IMR-90 (cell line): ENCODE data around the gene DISP2. TPM values are rescaled to one million over a fixed set of nuclear protein-coding genes. Genes with fewer than 3 reads are reported as not detected.

Experiments used
- ATAC-seq: fragments of 200-7000 bp; cut with Tn5 transposase; 2 replicates; pipeline ENCODE4 v1.9.1; 2020; ENCODE audit warnings: low read depth, mild to moderate bottlenecking, moderate library complexity
- BruUV-seq: library from RNA; stranded (reverse); fragments of 400-500 nt; replicated peaks from 2 replicates; lab custom pipeline; 2021; lab: Mats Ljungman, UMichigan
- CTCF ChIA-PET: fragments of 300-600 bp; formaldehyde crosslinking; extraction: SDS; loops from one replicate; lab custom pipeline; 2021; ENCODE audit warnings: antibody characterized with exemption; lab: Yijun Ruan, JAX
- POLR2A ChIA-PET: fragments of 300-600 bp; sonication (Branson Sonifier 250); formaldehyde crosslinking; loops from one replicate; lab custom pipeline; 2022; ENCODE audit warnings: antibody characterized with exemption; ENCODE audit not compliant: unreplicated experiment; lab: Charles Lee
- DNase-seq: peaks from one replicate; pipeline ENCODE4 v3.0.0; 2013
- H2AFZ ChIP-seq: replicated peaks from 2 replicates; pipeline ENCODE3; 2013; ENCODE audit warnings: low read length, mild to moderate bottlenecking; ENCODE audit not compliant: poor library complexity
- H2AK5ac ChIP-seq: 2 replicates; pipeline ENCODE4 v1.6.1; 2013; ENCODE audit warnings: low read depth, low read length, inconsistent platforms
- H2AK9ac ChIP-seq: replicated peaks from 2 replicates; pipeline ENCODE3; 2013; ENCODE audit warnings: mild to moderate bottlenecking, low read depth, low read length, moderate library complexity; ENCODE audit not compliant: poor library complexity
- H2BK120ac ChIP-seq: 2 replicates; pipeline ENCODE4 v1.6.1; 2013; ENCODE audit warnings: low read depth, low read length, inconsistent platforms
- H2BK15ac ChIP-seq: 3 replicates; pipeline ENCODE4 v1.6.1; 2013; ENCODE audit warnings: low read depth, low read length, inconsistent platforms
- H2BK20ac ChIP-seq: 2 replicates; pipeline ENCODE4 v1.6.1; 2013; ENCODE audit warnings: low read depth, mild to moderate bottlenecking, inconsistent platforms, low read length, moderate library complexity
- H2BK5ac ChIP-seq: 2 replicates; pipeline ENCODE4 v1.6.1; 2013; ENCODE audit warnings: mild to moderate bottlenecking, low read depth, low read length, inconsistent platforms; ENCODE audit not compliant: poor library complexity, severe bottlenecking
- H3K14ac ChIP-seq: replicated peaks from 2 replicates; pipeline ENCODE4 v1.6.1; 2013; ENCODE audit warnings: low read depth, low read length, inconsistent platforms
- H3K18ac ChIP-seq: 2 replicates; pipeline ENCODE4 v1.6.1; 2013; ENCODE audit warnings: low read depth, low read length, control low read depth
- H3K23ac ChIP-seq: 2 replicates; pipeline ENCODE4 v1.6.1; 2013; ENCODE audit warnings: low read depth, low read length, inconsistent platforms
- H3K27ac ChIP-seq: 2 replicates; pipeline ENCODE4 v1.5.1; 2013; ENCODE audit warnings: mild to moderate bottlenecking, control low read depth, low read length; ENCODE audit not compliant: insufficient read depth
- H3K27me3 ChIP-seq: 2 replicates; pipeline ENCODE4 v1.6.1; 2013; ENCODE audit warnings: low read length; ENCODE audit not compliant: control insufficient read depth, insufficient read depth
- H3K36me3 ChIP-seq: 2 replicates; pipeline ENCODE4 v1.6.1; 2013; ENCODE audit warnings: low read length, mixed read lengths; ENCODE audit not compliant: control insufficient read depth, insufficient read depth
- H3K4ac ChIP-seq: 2 replicates; pipeline ENCODE4 v1.6.1; 2013; ENCODE audit warnings: low read depth, low read length, inconsistent platforms
- H3K4me1 ChIP-seq: 2 replicates; pipeline ENCODE4 v1.6.1; 2013; ENCODE audit warnings: low read length, mixed read lengths; ENCODE audit not compliant: control insufficient read depth, insufficient read depth
- H3K4me2 ChIP-seq: 2 replicates; pipeline ENCODE4 v1.6.1; 2013; ENCODE audit warnings: low read depth, mild to moderate bottlenecking, control low read depth, low read length, moderate library complexity
- H3K4me3 ChIP-seq: 2 replicates; pipeline ENCODE4 v1.5.1; 2013; ENCODE audit warnings: low read depth, mild to moderate bottlenecking, control low read depth, low read length, moderate library complexity; ENCODE audit not compliant: insufficient read depth
- H3K56ac ChIP-seq: 2 replicates; pipeline ENCODE4 v1.6.1; 2013; ENCODE audit warnings: low read length, inconsistent platforms; ENCODE audit not compliant: insufficient read depth; ENCODE audit errors: extremely low read depth
- H3K79me1 ChIP-seq, 2 experiments: 2 replicates each; pipeline ENCODE4 v1.6.1; 2013; ENCODE audit warnings: low read length in 2 of 2, inconsistent platforms in 1 of 2, low read depth in 1 of 2
- H3K9ac ChIP-seq: 2 replicates; pipeline ENCODE4 v1.6.1; 2013; ENCODE audit warnings: low read depth, low read length, control low read depth
- H3K9me1 ChIP-seq: 2 replicates; pipeline ENCODE4 v1.6.1; 2013; ENCODE audit warnings: low read length, inconsistent platforms; ENCODE audit not compliant: insufficient read depth
- H3K9me3 ChIP-seq: 2 replicates; pipeline ENCODE4 v1.6.1; 2013; ENCODE audit warnings: low read length; ENCODE audit not compliant: control insufficient read depth, insufficient read depth
- H4K20me1 ChIP-seq: 2 replicates; pipeline ENCODE4 v1.6.1; 2013; ENCODE audit warnings: low read length, inconsistent platforms; ENCODE audit not compliant: insufficient read depth
- H4K5ac ChIP-seq: 2 replicates; pipeline ENCODE4 v1.6.1; 2013; ENCODE audit warnings: mild to moderate bottlenecking, low read depth, low read length, control low read depth
- H4K8ac ChIP-seq, 2 experiments: 2 replicates each; pipeline ENCODE4 v1.6.1; 2013; ENCODE audit warnings: low read depth in 2 of 2, low read length in 2 of 2, control low read depth in 1 of 2, inconsistent platforms in 1 of 2
- H4K91ac ChIP-seq: 2 replicates; pipeline ENCODE4 v1.6.1; 2013; ENCODE audit warnings: low read depth, low read length, inconsistent platforms; ENCODE audit not compliant: insufficient read depth
- MAFK ChIP-seq: IDR thresholded peaks from 2 replicates; pipeline ENCODE4 v1.6.1; 2012; ENCODE audit warnings: low read depth, low read length, improper control_type of control experiment
- MAZ ChIP-seq: IDR thresholded peaks from 2 replicates; pipeline ENCODE4 v1.6.1; 2012; ENCODE audit warnings: low read depth, mild to moderate bottlenecking, low read length, improper control_type of control experiment, moderate library complexity, borderline replicate concordance
- WGBS, 2 experiments: methylation state at CpG; one replicate each; pipeline versions ENCODE4 v1.1.5 to v1.1.7; 2013; ENCODE audit warnings: missing lambda C conversion rate in 2 of 2; ENCODE audit not compliant: insufficient read length in 1 of 2; ENCODE audit errors: extremely low coverage in 2 of 2; 5-methylcytosine and 5-hydroxymethylcytosine counted together
- dilution Hi-C: fragments of 300-500 bp; cut with HindIII; formaldehyde crosslinking; loops from one replicate; pipeline ENCODE4 v1.14.3; 2018; ENCODE audit warnings: low sequenced_read_pairs; ENCODE audit not compliant: unreplicated experiment
- in situ Hi-C: fragments of 300-500 bp; cut with MboI; formaldehyde crosslinking; loops from 3 replicates; pipeline ENCODE4 v1.14.3; 2019; ENCODE audit warnings: low sequenced_read_pairs, inconsistent platforms, mixed read lengths
- intact Hi-C: fragments of 100-400 bp; cut with micrococcal nuclease; formaldehyde crosslinking; loops from 2 replicates; pipeline ENCODE4 v1.10.0; 2022
- polyA plus RNA-seq, 3 experiments: library from polyadenylated mRNA; depleted of rRNA; stranded (reverse); fragments of >200 nt; gene quantifications; 2 replicates each; pipeline ENCODE4 v1.2.3, GENCODE V29; 2012; ENCODE audit warnings: low replicate concordance in 1 of 3
- total RNA-seq: library from RNA; depleted of rRNA; stranded (reverse); fragments of >200 nt; gene quantifications from 2 replicates; pipeline ENCODE4 v1.2.3, GENCODE V29; 2012

The DISP2 gene
- total and polyA plus RNA-seq, 2 of the 4 experiments (the other 2 are of a cell fraction) = 0.34 to 0.36 TPM

- no peak overlapping the region for H2BK5ac ChIP-seq
- H3K18ac ChIP-seq = no peak overlapping the region
- in situ Hi-C loops = no loop called here
- H4K5ac ChIP-seq = no peak overlapping the region
- no peak overlapping the region for H2BK15ac ChIP-seq
- no peak overlapping the region for H2BK20ac ChIP-seq
- CTCF ChIA-PET = no interaction called here
- H3K4ac ChIP-seq = no peak overlapping the region
- H3K4me3 ChIP-seq = no peak overlapping the region
- no peak overlapping the region for H2AK9ac ChIP-seq
- H3K9ac ChIP-seq = no peak overlapping the region
- H3K23ac ChIP-seq = no peak overlapping the region
- no peak overlapping the region for H4K91ac ChIP-seq
- H3K27ac ChIP-seq = no peak overlapping the region
- H3K14ac ChIP-seq = no peak overlapping the region
- no TSS peak for BruUV-seq
- POLR2A ChIA-PET = interaction anchor here (0.7 kb wide), 1 partner anchor 18 kb away, joined by 4 read pairs; no protein-coding TSS in a partner anchor
- no peak for TF ChIP-seq MAZ
- peak; percentile 38; the same call in 1 of the 2 replicates for TF ChIP-seq MAFK
- no peak overlapping the region for H2BK120ac ChIP-seq
- no peak overlapping the region for H3K4me2 ChIP-seq
- no peak overlapping the region for H2AK5ac ChIP-seq
- ATAC-seq (no peak), DNase-seq (no peak)
- intact Hi-C loops = no loop called here
- H3K56ac ChIP-seq = no peak overlapping the region
- peaks cover 23 to 36% of the 10 kb centered on the region in 2 experiments for H3K79me1 ChIP-seq
- 0 out of 2 replicates have a peak, but pooled peaks cover 6% of the 10 kb centered on the region for H3K9me1 ChIP-seq
- no peak overlapping the region for H4K8ac ChIP-seq
- H3K27me3 ChIP-seq = no peaks in the 10 kb centered on the region
- H3K36me3 ChIP-seq = peaks cover 30% of the 10 kb centered on the region
- H4K20me1 ChIP-seq = no peaks in the 10 kb centered on the region
- no peaks in the 10 kb centered on the region for H3K9me3 ChIP-seq
- dilution Hi-C loops = no loop called here
- no peaks in the 10 kb centered on the region; the same call in 1 of the 2 replicates for H3K4me1 ChIP-seq
- no peak overlapping the region for H2AFZ ChIP-seq
- 88% methylated on average over 3 of the region's 13 CpGs; no CpG with 5 or more reads in 1 of the 2 experiments for WGBS, 2 experiments
Measured at GRCh38 chr15:40388941-40389823, 31.2 kb downstream of the DISP2 start.
